Measurements from ENCODE around the gene C4orf50. TPM values are rescaled to one million over a fixed set of nuclear protein-coding genes. Genes with fewer than 3 reads are reported as not detected.

C4orf50 gene
- total RNA-seq, 4 donors from 2014 or later, result 0.14 to 4.9 (median 0.32) TPM; not detected in 1

- H3K9me3 ChIP-seq, result no peaks in the 10 kb centered on the region
Measured at GRCh38 chr4:6030679-6031078, 12.4 kb upstream of the C4orf50 start.

GRCh38 chr4:6029254-6029653 lies 11.0 kb upstream of the C4orf50 start:
- Histone ChIP-seq H3K27me3 (no peaks in the 10 kb centered on the region), H3K4me1 (no peaks in the 10 kb centered on the region), H3K4me3 (no peak overlapping the region), H3K27ac (no peak overlapping the region), H3K9me3 (no peaks in the 10 kb centered on the region), H3K36me3 (no peaks in the 10 kb centered on the region)
- WGBS, 2 donors (ENCODE audit: low coverage in 1 of 2), result 75 to 79% methylated on average over 5 to 6 of the region's 6 CpGs
- no peak for DNase-seq
- in situ Hi-C loops (cut with MboI; ENCODE audit: low pct_ligation_motif_present in 1 of 4, low pct_unique_long_range_greater_than_20kb in 1 of 4, low sequenced_read_pairs in 3 of 4) (no loop called here), intact Hi-C loops (cut with DNase I; ENCODE audit: low total_unique reads) (no loop called here)
- TF ChIP-seq EP300 (IDR thresholded peaks at IDR 0.05; ENCODE audit: low read depth) (no peak), CTCF (IDR thresholded peaks at IDR 0.05) (no peak), POLR2A (IDR thresholded peaks at IDR 0.05) (no peak), POLR2AphosphoS5 (IDR thresholded peaks at IDR 0.05) (no peak)

More at GRCh38 chr4:6030679-6031078, 12.4 kb upstream of the C4orf50 start:
- no peak overlapping the region for H3K4me3 ChIP-seq
- H3K4me1 ChIP-seq, result no peaks in the 10 kb centered on the region
- no peak for TF ChIP-seq CTCF (IDR thresholded peaks at IDR 0.05)
- TF ChIP-seq POLR2AphosphoS5 (IDR thresholded peaks at IDR 0.05), result no peak
- TF ChIP-seq POLR2A (IDR thresholded peaks at IDR 0.05), result no peak
- no peak for TF ChIP-seq EP300 (IDR thresholded peaks at IDR 0.05; ENCODE audit: low read depth)
- intact Hi-C loops (cut with DNase I; ENCODE audit: low total_unique reads) (no loop called here), in situ Hi-C loops (cut with MboI; ENCODE audit: low pct_ligation_motif_present in 1 of 4, low pct_unique_long_range_greater_than_20kb in 1 of 4, low sequenced_read_pairs in 3 of 4) (no loop called here)
- no peaks in the 10 kb centered on the region for H3K36me3 ChIP-seq
- no peaks in the 10 kb centered on the region for H3K27me3 ChIP-seq
- no peak overlapping the region for H3K27ac ChIP-seq
- WGBS, 2 donors (ENCODE audit: low coverage in 1 of 2), result 81% methylated on average over 7 of the region's 7 CpGs; no CpG with 5 or more reads in 1 of the 2 donors
- DNase-seq, result no peak

- in situ Hi-C loops (cut with MboI; ENCODE audit: low pct_ligation_motif_present in 1 of 4, low pct_unique_long_range_greater_than_20kb in 1 of 4, low sequenced_read_pairs in 3 of 4), result no loop called here
- H3K27me3 ChIP-seq, result no peaks in the 10 kb centered on the region
Measured at GRCh38 chr4:6028168-6028567, 9.9 kb upstream of the C4orf50 start.

GRCh38 chr4:6027392-6027791 lies 9.2 kb upstream of the C4orf50 start:
- Histone ChIP-seq H3K36me3 (no peaks in the 10 kb centered on the region), H3K4me1 (no peaks in the 10 kb centered on the region), H3K27ac (no peak overlapping the region), H3K27me3 (no peaks in the 10 kb centered on the region), H3K9me3 (no peaks in the 10 kb centered on the region), H3K4me3 (no peak overlapping the region)
- in situ Hi-C loops (cut with MboI; ENCODE audit: low pct_ligation_motif_present in 1 of 4, low pct_unique_long_range_greater_than_20kb in 1 of 4, low sequenced_read_pairs in 3 of 4), result no loop called here
- 63 to 76% methylated on average over 8 to 9 of the region's 9 CpGs for WGBS, 2 donors (ENCODE audit: low coverage in 1 of 2)
- intact Hi-C loops (cut with DNase I; ENCODE audit: low total_unique reads), result no loop called here
- TF ChIP-seq CTCF (IDR thresholded peaks at IDR 0.05) (no peak), POLR2AphosphoS5 (IDR thresholded peaks at IDR 0.05) (no peak)
- DNase-seq, result no peak

More at GRCh38 chr4:6028168-6028567, 9.9 kb upstream of the C4orf50 start:
- no peak overlapping the region for H3K27ac ChIP-seq
- no peak for DNase-seq
- H3K36me3 ChIP-seq, result no peaks in the 10 kb centered on the region
- H3K4me1 ChIP-seq, result no peaks in the 10 kb centered on the region
- no peak for TF ChIP-seq POLR2AphosphoS5 (IDR thresholded peaks at IDR 0.05)
- TF ChIP-seq POLR2A (IDR thresholded peaks at IDR 0.05), result no peak
- TF ChIP-seq EP300 (IDR thresholded peaks at IDR 0.05; ENCODE audit: low read depth), result no peak
- TF ChIP-seq CTCF (IDR thresholded peaks at IDR 0.05), result no peak
- intact Hi-C loops (cut with DNase I; ENCODE audit: low total_unique reads), result no loop called here
- H3K9me3 ChIP-seq, result no peaks in the 10 kb centered on the region
- no peak overlapping the region for H3K4me3 ChIP-seq
- WGBS, 2 donors (ENCODE audit: low coverage in 1 of 2), result 60 to 82% methylated on average over 2 to 10 of the region's 10 CpGs
